GM21526 (cell line): ENCODE results near the gene PPTC7.
"Not testable (repeated sequence)": the region's sequence is repeated elsewhere in the genome, so short reads cannot be mapped to it uniquely, and the experiment has no call there.

Experiments used
- ATAC-seq: cut with Tn5 transposase; IDR thresholded peaks from one replicate; pipeline ENCODE4 v1.9.1; 2021; ENCODE audit warnings: moderate library complexity; ENCODE audit not compliant: unreplicated experiment, low FRiP score

The PPTC7 gene

GRCh38 chr12:110537605-110538409 lies 45.3 kb downstream of the PPTC7 start:
- ATAC-seq: no peak

GRCh38 chr12:110536834-110537604 lies 46.1 kb downstream of the PPTC7 start:
- no peak for ATAC-seq

GRCh38 chr12:110534811-110535210 lies 48.3 kb downstream of the PPTC7 start:
- ATAC-seq: no peak

GRCh38 chr12:110533607-110534006 lies 49.5 kb downstream of the PPTC7 start:
- no peak for ATAC-seq

GRCh38 chr12:110532644-110533043 lies 50.5 kb downstream of the PPTC7 start:
- ATAC-seq: no peak

GRCh38 chr12:110531741-110532333 lies 51.3 kb downstream of the PPTC7 start:
- peak; percentile 71 for ATAC-seq

- no peak for ATAC-seq
These were observed 52.6 kb downstream of the PPTC7 start for GRCh38 chr12:110530511-110530910.

- no peak for ATAC-seq
These were observed 54.8 kb downstream of the PPTC7 start for GRCh38 chr12:110528277-110528839.

GRCh38 chr12:110520876-110521712 lies 62.0 kb downstream of the PPTC7 start:
- not testable (repeated sequence) for ATAC-seq

GRCh38 chr12:110518014-110518413 lies 65.1 kb downstream of the PPTC7 start:
- ATAC-seq: not testable (repeated sequence)

GRCh38 chr12:110516995-110517394 lies 66.1 kb downstream of the PPTC7 start:
- no peak for ATAC-seq

GRCh38 chr12:110514363-110514762 lies 68.8 kb downstream of the PPTC7 start:
- no peak for ATAC-seq

- ATAC-seq: no peak
These were observed 69.3 kb downstream of the PPTC7 start for GRCh38 chr12:110513842-110514241.

GRCh38 chr12:110508071-110508586 lies 75.0 kb downstream of the PPTC7 start:
- ATAC-seq: no peak

GRCh38 chr12:110505332-110505731 lies 77.8 kb downstream of the PPTC7 start:
- no peak for ATAC-seq

- no peak for ATAC-seq
These were observed 79.7 kb downstream of the PPTC7 start for GRCh38 chr12:110503432-110503831.

GRCh38 chr12:110501752-110502738 lies 81.1 kb downstream of the PPTC7 start, which contains the start of the genes RAD9B and VPS29:
Gene RAD9B, plus strand, starts transcription at chr12:110502331. Its CDS starts 7 bp downstream, at chr12:110502338.
Gene VPS29, minus strand, starts transcription at chr12:110502111. Its CDS starts 60 bp downstream, at chr12:110502051.
- peak; percentile 90 for ATAC-seq

- ATAC-seq: peak; percentile 15
These were observed 81.7 kb downstream of the PPTC7 start for GRCh38 chr12:110501399-110501751.
